ENCODE data around the gene KCNMB4.

DNA sequence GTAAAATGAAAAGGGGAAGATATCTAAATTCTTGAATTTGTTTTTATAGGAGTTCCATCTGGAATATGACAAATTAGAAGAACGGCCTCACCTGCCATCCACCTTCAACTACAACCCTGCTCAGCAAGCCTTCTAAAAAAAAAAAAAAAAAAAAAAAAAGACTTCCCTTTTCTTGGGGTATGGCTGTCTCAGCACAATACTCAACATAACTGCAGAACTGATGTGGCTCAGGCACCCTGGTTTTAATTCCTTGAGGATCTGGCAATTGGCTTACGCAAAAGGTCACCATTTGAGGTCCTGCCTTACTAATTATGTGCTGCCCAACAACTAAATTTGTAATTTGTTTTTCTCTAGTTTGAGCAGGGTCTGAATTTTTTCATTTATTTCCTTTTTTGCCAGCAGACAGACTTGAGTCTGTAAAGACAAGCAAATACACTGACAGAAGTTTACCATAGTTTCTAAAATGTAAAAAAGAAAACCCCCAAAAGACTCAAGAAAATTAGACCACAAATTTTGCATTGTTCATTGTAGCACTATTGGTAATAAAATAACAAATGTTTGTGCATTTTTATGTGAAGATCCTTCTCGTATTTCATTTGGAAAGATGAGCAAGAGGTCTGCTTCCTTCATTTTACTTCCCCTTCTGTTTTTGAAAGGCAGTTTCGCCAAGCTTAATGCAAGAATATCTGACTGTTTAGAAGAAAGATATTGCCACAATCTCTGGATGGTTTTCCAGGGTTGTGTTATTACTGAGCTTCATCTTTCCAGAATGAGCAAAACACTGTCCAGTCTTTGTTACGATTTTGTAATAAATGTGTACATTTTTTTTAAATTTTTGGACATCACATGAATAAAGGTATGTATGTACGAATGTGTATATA, 12.1 kb upstream of the KCNMB4 start:
- TF ChIP-seq CTCF (IDR thresholded peaks at IDR 0.05) (no peak), POLR2A (IDR thresholded peaks at IDR 0.05) (no peak)
